GM12872 (cell line): ENCODE measurements around the gene DUSP5.
A peak's percentile ranks its signal among the peaks of the same experiment; 100 is the strongest.

Experiments used
- CTCF ChIP-seq: IDR thresholded peaks from 3 replicates; pipeline ENCODE4 v1.5.1; 2011; ENCODE audit warnings: low read depth, mild to moderate bottlenecking, low read length, moderate library complexity; ENCODE audit not compliant: insufficient read depth

DUSP5 gene

GRCh38 chr10:110556296-110556695, 58.6 kb downstream of the DUSP5 start:
- TF ChIP-seq CTCF, result no peak

- peak; percentile 63 for TF ChIP-seq CTCF
These were observed 59.4 kb downstream of the DUSP5 start for GRCh38 chr10:110556969-110557601.

- TF ChIP-seq CTCF, result no peak
These were observed 60.3 kb downstream of the DUSP5 start for GRCh38 chr10:110558041-110558440.

- no peak for TF ChIP-seq CTCF
These were observed 62.3 kb downstream of the DUSP5 start for GRCh38 chr10:110560012-110560411.
